EH (cell line): Measurements from ENCODE around the gene MBNL1.
"Not testable (repeated sequence)": the region's sequence is repeated elsewhere in the genome, so short reads cannot be mapped to it uniquely, and the experiment has no call there.

Source experiments
- DNase-seq: peaks from one replicate; pipeline ENCODE4 v3.0.0-alpha.2; 2015; ENCODE audit warnings: low read depth

Gene MBNL1

GRCh38 chr3:152379415-152380042 lies 110.8 kb downstream of the MBNL1 start:
- peak; percentile 58 for DNase-seq

- no peak for DNase-seq
Observed at GRCh38 chr3:152380043-152380442, 111.3 kb downstream of the MBNL1 start.

- no peak for DNase-seq
Observed at GRCh38 chr3:152381881-152382295, 113.2 kb downstream of the MBNL1 start.

DNA sequence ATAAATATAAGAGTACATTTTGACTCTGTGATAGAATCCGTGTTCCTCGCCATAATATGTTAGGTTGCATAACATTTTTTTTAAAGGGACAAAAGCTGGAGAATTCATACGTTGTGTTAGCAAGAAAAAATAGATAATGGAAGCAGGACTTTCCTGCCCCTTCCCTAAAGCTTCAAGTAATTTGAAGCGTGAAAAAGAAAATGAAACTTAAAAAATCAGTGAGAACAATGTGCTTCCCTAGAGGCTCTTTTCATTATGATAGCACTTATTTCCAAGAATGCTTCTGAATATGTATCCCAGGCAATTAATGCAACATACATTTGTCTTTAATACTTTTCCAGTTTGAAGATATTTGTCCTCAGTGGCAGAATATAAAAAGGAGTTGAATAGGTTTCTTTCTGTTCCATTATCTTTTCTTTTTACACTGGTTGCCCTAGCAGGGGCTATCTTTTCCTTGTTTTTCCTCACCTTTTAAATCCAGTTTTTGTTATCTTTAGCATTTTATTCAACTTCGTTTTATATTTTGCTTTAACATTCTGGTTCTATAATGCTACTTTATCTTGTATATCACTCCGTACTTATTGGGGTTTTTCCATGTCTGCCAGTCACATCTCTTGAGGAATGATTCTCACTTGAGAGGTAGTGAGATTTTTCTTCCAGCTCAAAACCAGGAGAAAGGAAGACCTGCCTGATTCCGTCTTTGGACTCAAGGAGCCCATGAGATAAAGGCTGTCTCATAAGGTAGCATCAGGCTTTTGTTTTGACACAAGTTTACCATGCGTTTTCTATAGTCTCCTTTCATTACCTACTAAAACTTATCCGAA lies 113.8 kb downstream of the MBNL1 start:
- DNase-seq: peak; percentile 37

DNA sequence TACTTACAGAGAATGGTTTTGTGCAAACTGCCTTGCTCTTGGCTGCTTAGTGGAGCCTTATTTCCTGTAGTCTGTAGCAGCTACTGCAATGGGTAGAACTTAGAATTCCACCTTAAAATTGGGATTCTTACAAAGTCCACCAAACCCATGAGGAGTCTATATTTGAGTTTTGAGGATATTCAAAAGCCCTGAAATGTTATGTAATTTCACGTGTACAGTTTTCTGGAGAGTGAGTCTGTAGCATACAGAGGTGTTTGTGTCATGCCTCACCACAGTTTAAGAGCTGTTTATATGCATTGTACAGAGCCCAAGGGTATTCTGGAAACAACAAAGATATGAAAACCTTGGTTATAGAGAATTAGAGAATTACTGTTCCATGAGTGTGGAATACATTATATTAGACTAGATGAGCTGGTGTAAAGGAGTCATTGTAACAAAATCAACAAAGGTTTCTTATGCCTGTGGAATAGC lies 114.4 kb downstream of the MBNL1 start:
- DNase-seq: no peak

- DNase-seq: no peak
Observed at GRCh38 chr3:152384412-152384811, 115.7 kb downstream of the MBNL1 start.

DNA sequence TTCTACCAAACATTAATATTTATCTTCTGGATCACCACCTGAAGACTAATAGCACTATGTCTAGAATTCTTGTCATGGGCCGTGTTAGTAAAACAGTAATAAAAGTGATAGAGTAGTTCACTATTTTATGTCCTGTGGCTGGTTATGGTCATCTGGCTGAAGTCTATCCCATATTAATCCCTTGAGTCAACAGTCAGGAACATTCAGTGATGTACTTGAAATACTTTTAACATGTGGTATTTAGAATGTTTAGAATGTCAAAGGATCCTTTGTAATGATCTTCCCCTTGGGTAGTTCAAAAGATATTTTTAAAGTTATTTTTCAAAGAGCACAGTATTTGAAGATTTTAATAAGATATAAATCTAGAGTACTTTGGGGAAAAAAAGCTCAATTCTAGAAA lies 117.0 kb downstream of the MBNL1 start:
- DNase-seq: peak; percentile 92

GRCh38 chr3:152386208-152386607 lies 117.5 kb downstream of the MBNL1 start:
- no peak for DNase-seq

- DNase-seq: no peak
Observed at GRCh38 chr3:152388631-152389030, 119.9 kb downstream of the MBNL1 start.

DNA sequence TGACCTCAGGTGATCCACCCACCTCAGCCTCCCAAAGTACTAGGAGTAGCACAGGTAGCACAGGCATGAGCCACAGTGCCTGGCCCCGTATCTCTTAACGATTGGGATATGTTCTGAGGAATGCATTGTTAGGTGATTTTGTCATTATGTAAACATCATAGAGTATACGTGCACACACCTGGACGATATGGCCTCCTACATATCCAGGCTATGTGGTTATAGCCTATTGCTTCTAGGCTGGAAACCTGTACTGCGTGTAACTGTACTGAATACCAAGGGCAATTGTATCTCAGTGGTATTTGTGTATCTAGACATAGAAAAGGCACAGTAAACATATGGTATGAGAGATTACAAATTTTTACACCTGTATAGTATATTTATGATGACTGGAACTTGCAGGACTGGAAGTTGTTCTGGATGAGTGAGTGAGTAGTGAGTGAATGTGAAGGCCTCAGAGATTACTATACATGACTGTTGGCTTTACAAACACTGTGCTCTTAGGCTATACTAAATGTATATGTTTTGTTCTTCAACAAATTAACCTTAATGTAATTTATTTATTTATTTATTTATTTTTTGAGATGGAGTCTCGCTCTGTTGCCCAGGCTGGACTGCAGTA lies 120.7 kb downstream of the MBNL1 start:
- DNase-seq: no peak

GRCh38 chr3:152390647-152391046 lies 121.9 kb downstream of the MBNL1 start:
- no peak for DNase-seq

- no peak for DNase-seq
Observed at GRCh38 chr3:152391671-152392070, 122.9 kb downstream of the MBNL1 start.

DNA sequence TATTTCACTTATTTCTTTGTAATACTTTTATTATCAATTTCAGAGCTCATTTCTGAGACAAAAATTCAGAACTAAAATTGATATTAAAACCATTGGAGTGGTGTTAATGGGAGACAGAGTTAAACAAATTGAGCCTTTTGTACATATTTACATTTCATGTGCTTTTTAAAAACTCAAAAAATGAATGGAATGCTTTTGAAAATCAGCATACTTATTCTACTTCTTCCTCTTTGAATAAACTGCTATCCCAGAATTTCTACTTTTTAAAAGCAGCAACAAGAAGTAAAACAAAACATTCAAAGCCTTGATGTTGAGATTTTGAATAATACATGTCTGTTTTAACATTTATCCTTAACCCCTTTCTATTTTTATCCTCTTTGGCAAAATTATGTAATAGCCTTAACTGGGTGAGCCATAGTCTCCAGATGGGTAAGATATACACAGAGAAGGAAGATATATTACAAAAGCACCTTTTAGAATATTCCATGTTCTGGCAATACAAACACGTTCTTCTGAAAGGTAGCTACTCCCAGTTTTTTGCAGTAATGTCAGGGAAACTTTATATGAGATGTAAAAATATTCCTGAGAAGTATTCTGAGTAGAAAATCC lies 123.6 kb downstream of the MBNL1 start:
- no peak for DNase-seq

DNA sequence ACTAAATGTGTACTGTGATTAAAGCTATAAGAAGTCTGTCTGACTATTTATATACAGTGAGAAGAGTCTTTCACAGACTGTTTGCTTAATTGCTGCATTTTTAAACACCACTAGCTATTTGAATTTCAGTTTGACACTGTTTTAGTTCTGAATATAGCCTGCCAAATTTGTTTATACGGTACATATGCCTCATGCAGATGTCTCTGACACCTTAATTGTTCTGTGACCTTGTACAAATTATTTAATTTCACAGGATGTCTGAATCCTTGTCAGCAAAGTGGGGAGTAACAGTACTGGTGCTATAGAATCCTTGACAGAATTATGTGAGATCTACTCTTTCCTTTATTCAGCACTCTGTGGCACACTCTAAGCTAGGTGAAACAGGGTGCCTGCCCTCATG lies 125.5 kb downstream of the MBNL1 start:
- DNase-seq: no peak

DNA sequence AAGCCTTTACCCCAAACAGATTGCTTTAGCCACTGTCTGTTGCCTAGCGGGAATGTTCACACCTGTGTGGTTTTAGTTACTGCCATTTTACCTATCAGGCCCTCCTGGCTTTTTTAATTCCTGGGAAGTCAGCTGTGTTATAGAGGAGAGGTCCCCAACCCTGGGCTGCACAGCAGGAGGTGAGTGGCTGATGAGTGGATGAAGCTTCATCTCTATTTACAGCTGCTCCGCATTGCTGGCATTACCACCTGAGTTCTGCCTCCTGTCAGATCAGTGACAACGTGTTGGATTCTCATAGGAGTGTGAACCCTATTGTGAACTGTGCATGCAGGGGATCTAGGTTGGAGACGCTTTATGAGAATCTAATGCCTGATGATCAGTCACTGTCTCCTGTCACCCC lies 127.0 kb downstream of the MBNL1 start:
- DNase-seq: no peak

- DNase-seq: no peak
Observed at GRCh38 chr3:152396867-152397266, 128.1 kb downstream of the MBNL1 start.

- DNase-seq: not testable (repeated sequence)
Observed at GRCh38 chr3:152397348-152397747, 128.6 kb downstream of the MBNL1 start.

GRCh38 chr3:152398495-152398894 lies 129.8 kb downstream of the MBNL1 start:
- DNase-seq: peak; percentile 50

GRCh38 chr3:152399374-152399773 lies 130.6 kb downstream of the MBNL1 start:
- peak; percentile 76 for DNase-seq

DNA sequence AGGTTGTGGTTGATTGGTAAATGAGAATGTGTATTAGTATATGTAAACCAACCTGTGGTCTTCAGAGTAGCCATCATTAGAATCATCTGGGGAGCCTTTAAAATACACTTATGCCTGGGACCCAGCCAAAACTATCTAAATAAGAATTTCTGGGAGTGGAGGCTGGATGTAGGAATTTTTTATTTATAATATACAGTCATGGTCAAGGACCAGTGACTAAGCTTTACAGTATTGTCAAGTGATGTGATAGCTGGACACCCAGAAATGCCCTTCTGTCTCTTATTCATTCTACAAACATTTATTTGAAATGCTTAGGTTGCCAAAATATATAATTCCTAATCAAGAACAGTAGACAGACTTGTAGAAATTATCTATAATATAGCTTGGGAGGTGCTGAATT lies 132.2 kb downstream of the MBNL1 start:
- DNase-seq: peak; percentile 93

- peak; percentile 32 for DNase-seq
Observed at GRCh38 chr3:152402695-152403451, 134.1 kb downstream of the MBNL1 start.

GRCh38 chr3:152403632-152404066 lies 134.9 kb downstream of the MBNL1 start:
- peak; percentile 28 for DNase-seq
